HG02763 (cell line): ENCODE data around the gene NSG2.

Source experiments
- ATAC-seq: cut with Tn5 transposase; IDR thresholded peaks from one replicate; pipeline ENCODE4 v1.9.1; 2021; ENCODE audit warnings: mild to moderate bottlenecking, moderate library complexity; ENCODE audit not compliant: unreplicated experiment

NSG2 gene

DNA sequence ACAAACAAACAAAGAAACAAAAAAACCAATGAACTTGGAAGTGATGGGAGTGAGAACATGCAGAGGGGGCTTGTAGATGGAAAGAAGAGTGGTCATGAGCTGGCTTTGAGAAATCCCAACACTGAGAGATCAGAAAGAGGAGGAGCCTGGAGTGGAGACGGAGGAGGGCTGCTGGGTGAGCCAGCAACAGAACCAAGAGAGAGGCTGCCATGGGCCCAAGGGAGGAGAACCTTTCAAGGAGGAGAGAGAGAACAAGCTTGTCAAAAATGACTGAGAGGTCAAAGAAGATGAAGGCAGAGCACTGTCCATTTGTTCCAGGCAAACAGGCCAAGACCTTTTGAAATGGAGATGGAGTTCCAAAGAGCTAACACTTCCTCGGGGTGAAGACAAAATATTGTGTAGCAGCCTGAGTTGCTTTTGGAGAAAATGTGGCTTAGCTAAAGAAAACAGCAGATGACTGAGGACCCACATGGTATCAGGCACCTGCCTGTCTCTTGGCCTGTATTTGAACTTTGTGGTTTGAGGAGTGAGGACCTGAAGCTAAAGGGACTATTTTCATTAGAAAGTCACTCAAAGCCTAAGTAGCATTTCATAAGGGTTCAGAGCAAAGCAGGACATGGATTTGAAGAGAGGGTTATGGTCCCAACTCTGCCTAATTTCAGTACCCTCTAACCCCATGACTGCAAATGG lies 13.1 kb downstream of the NSG2 start:
- ATAC-seq: no peak

DNA sequence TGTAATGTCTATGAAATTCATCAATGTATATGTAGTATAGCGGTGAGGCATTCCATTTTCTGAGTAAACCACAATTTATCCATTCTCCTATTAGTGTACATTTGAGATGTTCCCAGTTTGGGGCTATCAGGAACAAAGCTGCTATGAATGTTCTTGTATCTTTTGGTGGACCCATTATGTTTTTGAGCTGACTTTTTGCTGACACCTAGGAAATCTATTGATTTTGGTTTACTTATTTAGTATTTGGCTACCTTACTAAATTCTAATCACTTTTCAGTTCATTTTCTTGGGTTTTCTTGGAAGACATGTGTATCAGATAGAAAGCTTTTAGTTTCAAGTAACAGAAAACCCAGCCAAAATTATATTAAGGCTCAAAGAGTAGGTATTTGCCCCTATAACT lies 13.7 kb downstream of the NSG2 start:
- no peak for ATAC-seq

DNA sequence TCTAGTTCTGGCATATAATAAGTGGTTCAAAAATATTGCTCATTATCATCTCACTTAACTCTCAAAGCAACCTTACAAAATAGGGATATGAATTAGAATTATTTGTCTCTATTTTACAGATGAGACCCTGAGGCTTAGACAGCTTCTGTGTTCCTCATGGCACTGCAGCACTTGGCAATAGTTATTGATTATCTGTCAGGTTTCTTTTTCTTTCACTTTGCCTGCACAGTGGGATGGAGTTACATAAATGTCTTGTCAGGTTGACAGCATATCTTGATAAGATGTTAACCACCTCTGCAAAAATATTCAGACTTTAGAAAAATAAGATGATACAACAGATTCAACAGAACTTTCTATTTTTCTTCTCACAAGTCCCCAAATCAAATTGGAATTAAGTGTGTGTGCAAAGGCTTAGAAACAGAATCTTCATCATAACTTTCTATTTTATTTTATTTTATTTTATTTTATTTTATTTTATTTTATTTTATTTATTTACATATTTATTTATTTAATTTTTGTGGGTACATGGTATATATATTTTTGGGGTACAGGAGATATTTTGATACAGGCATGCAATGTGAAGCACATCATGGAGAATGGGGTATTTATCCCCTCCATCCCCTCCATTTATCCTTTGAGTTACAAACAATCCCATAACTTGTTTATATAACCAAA lies 17.7 kb downstream of the NSG2 start:
- no peak for ATAC-seq

DNA sequence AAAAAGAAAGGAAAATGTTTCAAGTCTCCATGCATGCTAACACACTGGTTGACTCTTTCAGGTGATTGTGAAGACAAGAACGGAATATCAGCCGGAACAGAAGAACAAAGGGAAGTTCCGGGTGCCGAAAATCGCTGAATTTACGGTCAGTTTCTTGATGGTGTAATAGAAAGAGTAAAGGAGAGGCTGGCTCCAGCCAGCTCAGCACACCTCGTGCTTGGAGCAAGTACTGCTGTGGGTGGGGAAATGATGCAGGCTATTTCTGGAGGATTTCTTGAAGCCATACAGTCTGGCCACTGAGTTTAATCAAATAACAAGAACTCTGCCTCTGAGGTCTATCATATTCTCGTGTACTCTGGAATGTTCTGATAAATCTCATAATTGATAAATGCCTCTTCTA lies 18.7 kb downstream of the NSG2 start:
- ATAC-seq: no peak

DNA sequence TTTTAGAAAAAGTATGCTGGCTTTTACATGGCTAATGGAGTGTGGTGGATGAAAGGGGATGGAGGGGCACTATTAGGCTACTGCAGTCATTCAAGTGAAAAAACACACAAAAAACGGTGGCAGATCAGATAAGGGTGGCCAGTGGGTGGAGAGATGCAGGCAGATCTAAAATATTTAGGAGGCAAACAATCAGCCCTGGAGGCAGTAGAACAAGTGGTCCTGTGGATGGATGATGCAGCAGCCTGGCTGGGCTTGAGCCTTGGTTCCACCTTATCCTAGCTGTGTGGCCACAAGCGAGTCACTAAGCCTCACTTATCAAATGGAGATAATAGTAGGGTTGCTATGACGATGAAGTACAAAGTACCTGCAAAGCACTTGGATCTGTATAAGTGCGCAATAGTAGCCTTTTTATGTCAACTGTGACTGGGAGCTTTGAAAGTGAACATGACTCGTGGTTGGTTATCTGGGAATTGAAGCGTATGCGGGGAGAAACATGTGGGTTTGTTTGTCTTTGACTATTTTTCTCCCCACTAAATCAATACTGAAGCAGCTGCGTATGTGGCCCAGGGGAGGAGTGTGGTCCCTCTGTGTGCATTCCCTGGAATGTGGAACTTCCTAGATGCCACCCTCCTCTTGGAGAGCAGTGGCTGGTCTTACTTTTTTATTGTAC lies 20.2 kb downstream of the NSG2 start:
- ATAC-seq: no peak

DNA sequence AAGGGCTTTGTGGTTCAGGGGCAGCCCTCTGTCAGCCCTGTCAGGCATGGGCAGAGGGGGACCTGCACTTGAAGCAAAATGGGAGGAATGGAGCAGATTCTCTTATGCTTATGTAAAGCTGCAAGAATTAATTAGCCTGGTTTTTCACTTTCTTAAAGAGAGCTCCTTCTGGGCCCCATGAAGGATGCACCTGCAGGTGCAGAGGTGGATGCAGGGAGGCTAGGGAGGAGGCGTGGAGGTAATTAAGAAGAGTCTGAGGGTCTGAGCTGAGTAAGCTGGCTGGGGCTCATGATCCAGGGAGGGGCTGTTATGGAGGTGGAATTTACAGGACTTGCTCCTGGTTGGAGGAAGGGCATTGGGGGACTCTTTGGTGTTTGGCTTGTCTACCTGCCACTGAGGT lies 22.0 kb downstream of the NSG2 start:
- ATAC-seq: no peak

DNA sequence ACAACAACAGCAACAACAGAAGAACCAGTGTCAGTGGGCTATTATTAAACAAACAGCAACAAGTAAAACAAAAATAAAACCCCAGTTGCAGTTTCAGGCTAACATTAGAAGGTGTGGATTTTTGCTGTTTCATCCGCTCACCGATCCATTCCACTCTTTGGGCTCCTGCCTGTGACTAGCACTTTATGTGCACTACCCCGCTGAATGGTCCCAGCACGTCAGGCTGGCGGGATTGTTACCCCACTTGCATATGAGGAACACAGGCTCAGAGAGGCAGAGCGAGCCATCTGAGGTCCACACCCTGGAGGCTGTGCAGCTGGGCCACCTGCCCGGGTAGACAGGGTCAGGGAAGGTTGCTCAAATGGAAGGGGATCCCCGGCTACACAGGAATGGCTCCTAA lies 26.0 kb downstream of the NSG2 start:
- no peak for ATAC-seq

DNA sequence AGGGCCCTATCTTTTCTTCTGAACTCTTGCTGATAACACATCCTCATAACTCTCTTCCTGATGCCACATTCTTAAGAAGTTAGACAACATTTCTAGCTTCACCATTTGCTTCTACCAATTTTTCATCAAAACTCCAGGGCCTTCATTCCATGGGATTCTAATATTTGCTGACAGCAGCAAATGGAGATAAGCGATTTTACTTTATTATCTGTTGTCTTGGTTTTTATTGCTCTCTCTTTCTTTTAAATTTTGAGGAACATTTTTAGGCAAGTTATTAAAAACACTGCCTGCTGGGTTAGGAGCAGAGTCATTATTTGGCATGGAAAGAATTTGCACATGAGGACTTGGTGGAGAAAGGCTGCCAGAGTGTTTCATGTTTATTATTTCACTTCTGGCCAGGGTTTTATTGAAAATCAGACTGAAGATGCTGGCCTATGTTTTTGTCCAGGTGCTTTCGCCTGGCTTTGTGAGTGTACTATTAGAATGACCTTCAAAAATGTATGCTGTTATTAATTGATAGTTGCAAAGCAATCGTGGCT lies 27.7 kb downstream of the NSG2 start:
- no peak for ATAC-seq

DNA sequence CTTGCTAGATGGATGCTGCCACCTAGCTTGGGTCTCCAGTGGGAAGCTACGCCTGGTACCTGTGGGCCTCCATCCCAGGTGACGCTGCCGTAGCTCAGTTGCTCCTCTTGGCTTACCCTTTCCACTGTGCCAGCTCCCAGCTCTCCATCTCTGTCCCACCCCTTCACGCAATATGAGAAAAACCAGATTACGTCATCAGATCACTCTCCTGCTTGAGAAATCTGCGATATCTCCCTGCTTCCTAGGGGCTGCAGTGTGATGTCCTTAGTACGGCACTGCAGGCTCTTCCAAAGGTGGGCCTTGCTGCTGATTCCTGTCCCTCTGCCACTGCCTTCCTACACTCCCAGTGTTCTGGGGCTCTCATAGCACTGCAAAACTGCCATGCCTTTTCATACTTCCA lies 28.9 kb downstream of the NSG2 start:
- ATAC-seq: no peak

DNA sequence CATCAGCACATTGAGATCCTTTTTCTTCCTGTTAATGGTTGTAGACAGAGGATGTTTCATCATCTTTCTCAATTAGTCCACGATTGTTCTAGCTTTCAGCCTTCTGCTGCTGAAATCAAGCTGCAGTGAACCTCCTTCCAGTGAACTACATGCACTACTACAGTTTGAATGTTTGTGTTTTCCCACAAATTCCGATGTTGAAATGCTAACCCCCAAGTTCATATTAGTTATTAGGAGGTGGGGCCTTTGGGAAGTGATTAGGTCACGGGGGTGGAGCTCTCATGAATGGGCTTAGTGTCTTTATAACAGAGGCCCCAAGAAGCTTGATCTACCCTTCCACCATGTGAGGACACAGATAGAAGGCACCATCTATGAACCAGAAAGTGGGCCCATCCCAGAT lies 32.9 kb downstream of the NSG2 start:
- no peak for ATAC-seq

DNA sequence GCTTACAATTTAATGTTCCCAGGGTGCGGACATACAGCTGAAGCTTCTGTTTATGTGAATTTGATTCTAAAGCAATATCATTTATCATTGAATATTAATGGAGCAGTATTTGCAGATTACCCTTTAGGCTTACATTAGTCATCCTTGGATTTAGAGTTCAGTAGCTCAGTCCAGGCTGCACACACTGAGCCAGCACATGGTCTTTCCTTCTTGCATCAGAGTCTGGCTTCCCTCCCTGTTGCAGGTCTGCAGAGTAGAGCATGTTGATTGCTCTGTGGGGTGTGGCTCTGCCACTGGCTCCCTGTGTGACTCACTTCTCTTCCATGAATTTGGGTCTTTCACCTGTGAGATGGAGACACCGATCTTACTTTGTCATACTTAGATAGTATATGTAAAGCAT lies 36.8 kb downstream of the NSG2 start:
- no peak for ATAC-seq

DNA sequence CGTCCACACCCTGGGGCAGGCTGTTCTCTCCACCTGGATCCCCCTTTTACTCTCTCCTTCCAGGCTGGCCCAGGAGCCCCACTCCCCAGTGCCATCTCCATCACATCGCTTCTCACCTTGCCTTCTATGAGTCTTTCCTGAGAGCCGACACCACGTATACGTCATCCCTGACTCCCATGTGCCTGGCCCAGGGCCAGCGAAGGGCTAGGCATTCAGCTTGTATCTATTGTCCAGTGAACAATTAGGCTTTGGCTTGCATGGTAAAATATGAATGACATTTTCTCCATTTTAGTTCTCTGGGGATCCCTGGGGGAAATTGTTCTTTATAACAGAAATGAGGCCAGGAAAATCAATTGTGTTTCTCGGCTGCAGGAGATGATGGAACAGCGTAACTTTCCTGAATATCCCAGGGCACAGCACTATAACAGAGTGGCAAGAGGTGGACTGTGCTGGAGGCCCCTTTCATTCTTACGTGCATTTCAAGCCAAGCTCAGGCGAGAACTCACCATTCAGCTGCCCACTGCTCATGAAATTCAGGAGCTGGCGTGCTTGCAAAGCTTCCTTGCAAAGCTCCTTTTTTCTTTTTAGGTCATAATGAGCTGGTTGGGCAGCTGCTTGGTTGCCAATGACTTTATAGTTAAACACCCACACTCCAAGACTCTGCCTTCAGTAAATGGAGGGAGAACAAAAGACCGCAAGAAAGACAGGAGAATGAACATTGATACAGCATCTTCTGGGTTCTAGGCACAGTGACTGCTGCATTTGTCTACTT lies 37.7 kb downstream of the NSG2 start:
- ATAC-seq: no peak

DNA sequence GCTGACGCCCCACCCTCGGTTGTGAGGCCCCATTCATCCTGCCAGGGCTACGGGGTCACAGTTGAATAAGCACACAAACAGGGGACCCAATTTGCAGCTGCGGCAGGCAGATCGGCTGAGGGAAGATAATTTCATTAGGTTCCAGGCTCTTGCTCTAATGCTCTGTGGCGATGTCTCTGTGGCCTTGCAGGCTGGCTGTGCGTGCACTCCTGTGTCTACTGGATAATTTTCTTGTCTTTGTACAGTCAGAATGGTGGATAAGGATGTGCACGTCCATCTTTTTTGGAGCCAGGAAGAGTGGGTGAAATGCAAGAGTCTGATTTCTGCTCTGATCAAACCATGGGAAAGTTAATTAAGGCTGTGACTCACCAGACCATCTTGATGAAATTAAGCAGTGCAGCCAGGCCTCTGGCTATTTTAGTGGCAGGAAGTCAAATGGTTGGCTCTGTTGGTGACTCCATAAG lies 39.2 kb downstream of the NSG2 start:
- ATAC-seq: no peak

DNA sequence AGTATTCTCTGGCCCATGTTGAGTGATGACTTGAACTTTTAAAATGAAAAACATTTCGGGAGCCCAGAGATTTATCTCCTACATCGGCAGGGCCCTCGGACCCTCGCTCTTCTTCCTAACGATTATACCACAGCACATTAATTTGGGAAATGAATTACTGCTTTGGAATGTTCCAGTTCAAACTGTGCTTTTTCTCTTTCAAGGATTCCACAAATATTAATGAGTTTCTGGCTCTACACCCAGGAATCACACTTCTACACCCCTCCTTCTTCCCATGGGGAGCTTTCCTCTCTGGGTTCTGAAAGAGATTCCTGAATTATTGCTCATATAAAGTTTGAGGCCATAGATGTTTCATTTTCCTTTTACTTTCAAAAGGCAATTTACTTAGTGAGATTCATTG lies 41.2 kb downstream of the NSG2 start:
- no peak for ATAC-seq

DNA sequence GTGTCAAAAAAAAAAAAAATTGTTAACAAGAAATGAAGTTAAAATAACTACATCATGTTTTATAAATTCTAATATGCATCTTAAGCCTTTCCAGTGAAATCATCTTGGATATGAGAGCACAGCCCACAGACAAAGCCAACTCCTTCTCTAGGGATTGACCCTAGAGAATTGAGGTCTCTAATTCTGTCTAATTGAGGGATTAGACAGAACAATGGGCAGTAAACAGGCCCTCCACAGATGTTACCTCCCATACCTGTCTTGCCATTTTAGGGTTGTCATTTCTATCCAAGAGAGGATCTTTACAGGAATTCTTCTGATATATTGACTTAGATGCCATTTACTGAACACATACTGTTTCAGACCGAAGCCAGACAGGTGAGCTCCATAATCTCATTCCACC lies 42.3 kb downstream of the NSG2 start:
- ATAC-seq: no peak

DNA sequence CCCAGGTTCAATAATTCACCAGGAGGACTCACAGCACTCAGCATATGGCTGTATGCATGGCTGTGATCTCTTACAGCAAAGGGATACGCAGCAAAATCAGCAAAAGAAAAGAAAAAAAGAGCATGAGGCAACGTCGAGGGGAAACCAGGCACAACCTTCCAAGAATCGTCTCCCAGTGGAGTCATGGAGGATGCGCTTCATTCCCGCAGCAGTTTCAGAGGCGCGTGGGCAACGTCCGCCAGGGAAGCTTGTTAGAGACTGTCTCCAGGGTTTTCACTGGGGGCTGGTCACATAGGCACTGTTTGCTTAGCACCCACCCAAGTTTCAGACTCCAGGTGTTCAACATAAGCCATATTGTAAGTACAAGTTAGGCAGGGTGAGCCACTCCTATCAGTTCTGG lies 44.6 kb downstream of the NSG2 start:
- no peak for ATAC-seq

DNA sequence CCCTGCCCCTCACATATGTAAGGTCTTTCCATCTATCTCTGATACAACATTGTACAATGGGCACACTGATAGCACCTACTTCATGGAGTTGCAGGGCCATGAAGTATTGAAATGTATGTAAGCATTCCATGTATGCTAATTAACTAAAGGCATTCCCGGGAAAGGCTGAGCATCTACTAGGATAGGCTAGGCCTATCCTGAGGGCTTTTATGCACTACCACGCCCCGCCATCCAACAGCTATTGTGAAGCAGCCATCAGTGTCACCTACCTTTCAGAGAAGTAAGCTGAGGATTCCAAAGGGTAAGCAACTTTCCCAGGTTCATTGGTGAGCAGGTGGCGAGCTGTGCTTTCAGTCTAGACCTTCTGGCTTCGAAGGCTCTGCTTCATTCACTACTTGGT lies 47.6 kb downstream of the NSG2 start:
- ATAC-seq: no peak

DNA sequence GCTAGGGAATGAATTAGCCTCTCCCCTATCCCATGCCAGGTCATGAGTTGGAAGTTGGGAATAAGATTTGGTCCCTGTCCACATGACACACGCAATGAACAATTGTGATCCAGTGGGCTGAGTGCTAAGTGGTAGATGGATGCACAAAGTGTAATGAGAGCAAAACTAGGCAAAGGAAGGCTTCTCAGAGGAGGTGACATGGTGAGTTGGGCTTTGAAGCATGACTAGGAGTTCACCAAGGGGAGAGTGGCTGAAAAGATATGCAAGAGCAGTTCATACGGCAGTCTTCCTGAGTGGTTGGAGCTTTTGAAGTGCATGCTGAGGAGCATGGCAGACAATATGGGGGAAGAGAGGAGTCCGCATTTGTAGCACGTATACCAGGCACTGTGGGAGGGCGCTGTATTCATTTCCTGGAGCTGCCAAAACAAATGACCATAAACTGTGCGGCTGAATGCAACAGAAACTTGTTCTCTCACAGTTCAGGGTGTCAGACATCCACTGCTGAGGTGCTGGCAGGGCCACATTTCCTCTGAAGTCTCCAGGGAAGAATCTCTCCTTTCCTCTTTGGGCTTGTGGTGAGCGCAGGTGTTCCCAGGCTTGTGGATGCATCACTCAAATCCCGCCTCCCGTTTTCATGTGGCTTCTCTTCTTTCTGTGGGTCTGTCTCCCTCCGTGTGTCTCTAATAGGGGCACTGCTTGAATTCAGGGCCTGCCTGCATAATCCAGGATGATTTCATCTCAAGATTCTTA lies 49.5 kb downstream of the NSG2 start:
- no peak for ATAC-seq

DNA sequence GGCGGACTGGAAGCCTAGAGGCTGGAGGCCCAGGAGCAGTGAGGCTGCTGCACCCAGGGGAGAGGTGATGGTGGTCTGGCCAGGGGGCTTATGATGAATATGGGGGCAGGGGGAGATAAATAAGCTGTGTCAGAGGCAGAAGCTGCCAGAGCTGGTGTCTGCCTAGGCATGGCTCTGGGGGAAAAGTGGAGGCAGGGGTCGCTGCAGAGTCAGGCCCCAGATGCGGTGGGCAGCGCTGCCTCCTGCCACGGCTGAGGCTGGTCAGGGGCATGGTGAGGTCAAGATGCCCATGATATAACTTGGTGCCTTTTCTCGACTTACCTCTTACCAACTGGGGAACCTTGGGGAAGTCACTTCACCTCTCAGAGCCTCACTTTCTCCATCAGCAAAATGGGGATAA lies 51.1 kb downstream of the NSG2 start:
- ATAC-seq: no peak

DNA sequence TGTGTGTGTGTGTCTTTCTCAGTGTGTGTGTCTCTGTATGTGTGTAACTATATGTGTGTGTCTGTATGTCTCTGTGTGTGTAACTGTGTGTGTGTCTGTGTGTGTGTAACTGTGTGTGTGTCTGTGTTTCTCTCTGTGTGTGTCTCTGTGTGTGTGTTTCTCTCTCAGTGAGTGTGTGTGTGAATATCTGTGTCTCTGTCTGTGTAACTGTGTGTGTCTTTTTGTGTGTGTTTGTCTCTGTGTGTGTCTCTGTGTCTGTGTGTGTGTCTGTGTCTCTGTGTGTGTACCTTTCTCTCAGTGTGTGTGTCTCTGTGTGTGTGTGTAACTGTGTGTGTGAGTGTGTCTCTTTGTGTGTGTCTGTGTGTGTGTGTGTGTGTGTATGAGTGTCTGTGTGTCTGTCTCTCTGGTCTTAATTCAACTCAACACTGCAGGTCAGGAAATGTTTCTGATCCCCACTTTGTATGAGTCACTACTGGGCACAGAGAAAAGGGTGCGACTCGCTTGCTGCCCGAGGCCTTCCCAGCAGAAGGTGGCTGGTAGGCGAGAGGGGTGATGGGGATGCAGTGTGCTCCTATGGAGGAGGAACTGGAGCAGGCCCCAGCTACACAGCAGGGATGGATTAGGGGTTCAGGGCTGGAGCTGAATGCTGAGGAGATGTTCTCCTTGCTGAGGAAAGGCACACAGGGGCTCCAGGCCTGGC lies 52.1 kb downstream of the NSG2 start:
- no peak for ATAC-seq
